B cell (primary cell): Measurements from ENCODE around the gene SLC25A43. TPM values are rescaled to one million over a fixed set of nuclear protein-coding genes. Genes with fewer than 3 reads are reported as not detected.

Experiments used
- ATAC-seq: fragments of 200-7000 bp; cut with Tn5 transposase; one replicate; pipeline ENCODE4 v1.10.0; 2021; ENCODE audit warnings: low read depth, mild to moderate bottlenecking, moderate number of reproducible peaks, moderate library complexity
- CTCF ChIA-PET: fragments of 350-600 bp; sonication (Branson Sonifier 250); formaldehyde crosslinking; loops from one replicate; lab custom pipeline; 2021; ENCODE audit warnings: antibody characterized with exemption, inconsistent platforms; lab: Charles Lee
- POLR2A ChIA-PET: fragments of 350-600 bp; sonication (Branson Sonifier 250); formaldehyde crosslinking; loops from one replicate; lab custom pipeline; 2021; ENCODE audit warnings: antibody characterized with exemption; lab: Charles Lee
- DNase-seq: peaks from one replicate; pipeline ENCODE4 v3.0.0; 2013
- H2AFZ ChIP-seq: 2 replicates; pipeline ENCODE4 v1.6.1; 2012; ENCODE audit warnings: mild to moderate bottlenecking, low read depth, low read length; ENCODE audit not compliant: insufficient read depth, poor library complexity, severe bottlenecking
- H3K27ac ChIP-seq, 2 donors: 1 replicate in 1 of 2; 2 replicates in 1 of 2; pipeline ENCODE4 v1.5.1; 2012 to 2013; ENCODE audit warnings: low read length in 2 of 2, mild to moderate bottlenecking in 2 of 2, moderate library complexity in 1 of 2
- H3K27me3 ChIP-seq, 4 experiments: fragments of 200-600 bp in 1 of 4; sonication (generic) in 1 of 4; replicated peaks in 1 of 4; 1 replicate in 2 of 4; 2 replicates in 2 of 4; pipeline versions ENCODE4 v1.6.1 to v1.7.0; 2013 to 2016; ENCODE audit warnings: low read length in 3 of 4, mild to moderate bottlenecking in 2 of 4, mixed read lengths in 1 of 4, moderate library complexity in 1 of 4; ENCODE audit not compliant: insufficient read depth in 4 of 4, control insufficient read depth in 3 of 4; ENCODE audit errors: control extremely low read depth in 1 of 4
- H3K36me3 ChIP-seq, 2 experiments: replicated peaks in 1 of 2; 1 replicate in 1 of 2; 2 replicates in 1 of 2; pipeline versions ENCODE4 v1.6.1 to v1.7.1; 2013; ENCODE audit warnings: low read length in 1 of 2; ENCODE audit not compliant: insufficient read depth in 2 of 2, control insufficient read depth in 1 of 2; ENCODE audit errors: control extremely low read depth in 1 of 2, extremely low read depth in 1 of 2
- H3K4me1 ChIP-seq, 2 donors: fragments of 200-600 bp in 1 of 2; sonication (generic) in 1 of 2; 1 replicate in 1 of 2; 2 replicates in 1 of 2; pipeline versions ENCODE4 v1.5.1 to v1.6.1; 2013 to 2017; ENCODE audit warnings: low read length in 2 of 2; ENCODE audit not compliant: control insufficient read depth in 2 of 2, insufficient read depth in 2 of 2
- H3K4me2 ChIP-seq: replicated peaks from 2 replicates; pipeline ENCODE3; 2012; ENCODE audit warnings: mild to moderate bottlenecking, low read depth, low read length; ENCODE audit not compliant: poor library complexity, severe bottlenecking
- H3K4me3 ChIP-seq, 5 experiments: fragments of 200-600 bp in 1 of 5; sonication (generic) in 1 of 5; 1 replicate in 3 of 5; 2 replicates in 2 of 5; pipeline versions ENCODE4 v1.5.1 to v1.7.0; 2011 to 2016; ENCODE audit warnings: low read length in 4 of 5, mild to moderate bottlenecking in 4 of 5, low read depth in 2 of 5, control low read depth in 1 of 5, moderate library complexity in 1 of 5; ENCODE audit not compliant: insufficient read depth in 1 of 5; ENCODE audit errors: control extremely low read depth in 1 of 5, extremely low read depth in 1 of 5
- H3K79me2 ChIP-seq: fragments of 200-600 bp; sonication (generic); one replicate; pipeline ENCODE4 v1.6.0; 2016; ENCODE audit warnings: low read length; ENCODE audit not compliant: control insufficient read depth, insufficient read depth
- H3K9ac ChIP-seq: fragments of 200-600 bp; sonication (generic); 2 replicates; pipeline ENCODE4 v1.6.1; 2017; ENCODE audit warnings: mild to moderate bottlenecking, low read length, moderate library complexity
- H3K9me3 ChIP-seq, 3 donors: one replicate each; pipeline versions ENCODE4 v1.6.1 to v1.7.1; 2013; ENCODE audit warnings: low read length in 2 of 3; ENCODE audit not compliant: control insufficient read depth in 2 of 3, insufficient read depth in 1 of 3; ENCODE audit errors: control extremely low read depth in 1 of 3
- H4K20me1 ChIP-seq: 2 replicates; pipeline ENCODE4 v1.6.0; 2012; ENCODE audit warnings: mild to moderate bottlenecking, low read length; ENCODE audit not compliant: insufficient read depth, control insufficient read depth, poor library complexity, severe bottlenecking
- H3K27ac Mint-ChIP-seq: one replicate; pipeline ENCODE4 v1.8.0; 2021; ENCODE audit warnings: mixed read lengths
- H3K27me3 Mint-ChIP-seq: one replicate; pipeline ENCODE4 v1.8.0; 2021; ENCODE audit warnings: mixed read lengths
- H3K4me1 Mint-ChIP-seq: one replicate; pipeline ENCODE4 v1.8.0; 2021; ENCODE audit warnings: mixed read lengths
- H3K4me3 Mint-ChIP-seq: one replicate; pipeline ENCODE4 v1.8.0; 2021; ENCODE audit warnings: mixed read lengths
- H3K9me3 Mint-ChIP-seq: one replicate; pipeline ENCODE4 v1.8.0; 2022; ENCODE audit warnings: mixed read lengths; ENCODE audit not compliant: insufficient read depth
- CTCF ChIP-seq: fragments of 200-600 bp; IDR thresholded peaks from one replicate; pipeline ENCODE4 v1.8.0; 2022; ENCODE audit warnings: antibody characterized with exemption, mild to moderate bottlenecking
- EZH2 ChIP-seq: IDR thresholded peaks from 2 replicates; pipeline ENCODE4 v1.6.1; 2012; ENCODE audit warnings: borderline replicate concordance, low read depth, mild to moderate bottlenecking, moderate library complexity, low read length; ENCODE audit not compliant: insufficient read depth, poor library complexity, severe bottlenecking
- WGBS: methylation state at CpG from one replicate; pipeline ENCODE4 v1.1.5; 2013; ENCODE audit warnings: missing lambda C conversion rate; ENCODE audit not compliant: insufficient coverage; 5-methylcytosine and 5-hydroxymethylcytosine counted together
- intact Hi-C: fragments of 100-400 bp; cut with micrococcal nuclease; formaldehyde crosslinking; loops from one replicate; pipeline ENCODE4 v1.10.0; 2022
- polyA plus RNA-seq: library from polyadenylated mRNA; depleted of rRNA; stranded (reverse); fragments of >200 nt; gene quantifications from 2 replicates; pipeline ENCODE4 v1.2.3, GENCODE V29; 2012
- total RNA-seq, 2 donors: library from RNA; stranded (reverse); fragments of 120-200 nt in 1 of 2; gene quantifications; 1 replicate in 1 of 2; 2 replicates in 1 of 2; pipeline versions ENCODE4 v1.2.3 to v1.2.4, GENCODE V29; 2013 to 2022

The SLC25A43 gene
- total and polyA plus RNA-seq, 2 donors (not counting 1 experiment from before 2014, with no cell fraction given), result 9.1 to 11.2 TPM

GRCh38 chrX:119401569-119401968, 2.4 kb downstream of the SLC25A43 start:
- peaks cover 6% of the 10 kb centered on the region for H3K79me2 ChIP-seq
- H2AFZ ChIP-seq, result no peak overlapping the region
- Mint-ChIP-seq H3K4me1 (peaks cover 31% of the 10 kb centered on the region), H3K27ac (no peak overlapping the region), H3K4me3 (no peak overlapping the region), H3K9me3 (no peaks in the 10 kb centered on the region), H3K27me3 (no peaks in the 10 kb centered on the region)
- H3K4me3 ChIP-seq, result no peak overlapping the region
- no peak for ATAC-seq
- no peak for DNase-seq
- H3K36me3 ChIP-seq, result peaks cover 0 to 1% of the 10 kb centered on the region in 2 experiments
- TF ChIP-seq CTCF (no peak), EZH2 (no peak)
- ChIA-PET CTCF (interaction anchor here (1.1 kb wide), 1 partner anchor 11 kb away, joined by 3 read pairs; no protein-coding TSS in a partner anchor), POLR2A (no interaction called here)
- intact Hi-C loops, result no loop called here
- H4K20me1 ChIP-seq, result no peaks in the 10 kb centered on the region
- WGBS, result no CpG with 5 or more reads among the region's 4 CpGs
- peaks cover 8 to 14% of the 10 kb centered on the region in 2 donors for H3K4me1 ChIP-seq
- H3K9ac ChIP-seq, result no peak overlapping the region
- H3K27me3 ChIP-seq, result no peaks in the 10 kb centered on the region
- no peak overlapping the region for H3K27ac ChIP-seq
- H3K9me3 ChIP-seq, result no peaks in the 10 kb centered on the region
- H3K4me2 ChIP-seq, result no peak overlapping the region

- Mint-ChIP-seq H3K27ac (peak overlapping the region; percentile 10), H3K9me3 (no peaks in the 10 kb centered on the region), H3K4me3 (no peak overlapping the region), H3K4me1 (peaks cover 31% of the 10 kb centered on the region), H3K27me3 (no peaks in the 10 kb centered on the region)
- POLR2A ChIA-PET, result no interaction called here
- no peak for TF ChIP-seq EZH2
- TF ChIP-seq CTCF, result no peak
- Histone ChIP-seq H3K9ac (no peak overlapping the region), H3K9me3 (no peaks in the 10 kb centered on the region), H2AFZ (no peak overlapping the region), H3K27me3 (no peaks in the 10 kb centered on the region), H3K4me3 (no peak overlapping the region), H3K36me3 (peaks cover 0 to 5% of the 10 kb centered on the region in 2 experiments), H3K79me2 (peaks cover 6% of the 10 kb centered on the region), H3K4me1 (peaks cover 8 to 14% of the 10 kb centered on the region in 2 donors), H3K4me2 (no peak overlapping the region), H4K20me1 (no peaks in the 10 kb centered on the region), H3K27ac (no peak overlapping the region)
- no peak for DNase-seq
- intact Hi-C loops, result no loop called here
- no CpG with 5 or more reads among the region's 4 CpGs for WGBS
- ATAC-seq, result no peak
- CTCF ChIA-PET, result interaction anchor here (1.1 kb wide), 1 partner anchor 13 kb away, joined by 3 read pairs; no protein-coding TSS in a partner anchor
Measured at GRCh38 chrX:119402588-119402987, 3.5 kb downstream of the SLC25A43 start.
